Smooth muscle cell (in vitro differentiated cells): Measurements from ENCODE around the gene C11orf24. TPM values are rescaled to one million over a fixed set of nuclear protein-coding genes. Genes with fewer than 3 reads are reported as not detected.
A peak's percentile ranks its signal among the peaks of the same experiment; 100 is the strongest.

Experiments used
- DNase-seq: peaks from one replicate; lab custom pipeline; 2025; ENCODE audit not compliant: unreplicated experiment; lab: John Stamatoyannopoulos, UW
- H2AFZ ChIP-seq: fragments of 200-600 bp; sonication (generic); 2 replicates; pipeline ENCODE4 v1.6.0; 2016; ENCODE audit warnings: antibody characterized with exemption, low read depth, mild to moderate bottlenecking
- H3F3A ChIP-seq: fragments of 200-600 bp; sonication (generic); 2 replicates; pipeline ENCODE4 v1.6.0; 2017; ENCODE audit warnings: antibody characterized with exemption, low read depth
- H3K27ac ChIP-seq: fragments of 200-600 bp; sonication (generic); 2 replicates; pipeline ENCODE4 v1.5.1; 2016; ENCODE audit warnings: low read depth, mild to moderate bottlenecking
- H3K27me3 ChIP-seq: fragments of 200-600 bp; sonication (generic); 2 replicates; pipeline ENCODE4 v1.6.1; 2016; ENCODE audit warnings: low read depth, mild to moderate bottlenecking
- H3K36me3 ChIP-seq: fragments of 200-600 bp; sonication (generic); 2 replicates; pipeline ENCODE4 v1.5.1; 2016; ENCODE audit warnings: low read depth
- H3K4me1 ChIP-seq: fragments of 200-600 bp; sonication (generic); 2 replicates; pipeline ENCODE4 v1.5.1; 2016; ENCODE audit warnings: low read depth
- H3K4me2 ChIP-seq: fragments of 200-600 bp; sonication (generic); 2 replicates; pipeline ENCODE4 v1.6.0; 2016; ENCODE audit warnings: mild to moderate bottlenecking
- H3K4me3 ChIP-seq: fragments of 200-600 bp; sonication (generic); 2 replicates; pipeline ENCODE4 v1.5.1; 2016; ENCODE audit warnings: mild to moderate bottlenecking
- H3K79me2 ChIP-seq: fragments of 200-600 bp; sonication (generic); 2 replicates; pipeline ENCODE4 v1.6.0; 2016; ENCODE audit warnings: low read depth, mild to moderate bottlenecking
- H3K9ac ChIP-seq: fragments of 200-600 bp; sonication (generic); 2 replicates; pipeline ENCODE4 v1.6.0; 2016; ENCODE audit warnings: low read depth
- H3K9me3 ChIP-seq: fragments of 200-600 bp; sonication (generic); replicated peaks from 2 replicates; pipeline ENCODE4 v1.5.1; 2016; ENCODE audit warnings: low read depth
- H4K20me1 ChIP-seq: fragments of 200-600 bp; sonication (generic); 2 replicates; pipeline ENCODE4 v1.6.0; 2016; ENCODE audit warnings: low read depth
- CTCF ChIP-seq: fragments of 200-600 bp; sonication (generic); IDR thresholded peaks from 2 replicates; pipeline ENCODE4 v1.5.1; 2017; ENCODE audit warnings: borderline replicate concordance, mild to moderate bottlenecking, antibody characterized with exemption; ENCODE audit not compliant: insufficient read depth, poor library complexity, severe bottlenecking
- WGBS: methylation state at CpG from one replicate; pipeline ENCODE4 v1.1.7; 2016; ENCODE audit warnings: low lambda C conversion rate; 5-methylcytosine and 5-hydroxymethylcytosine counted together
- polyA plus RNA-seq: library from polyadenylated mRNA; unstranded; fragments of >200 nt; fragmentation: Nextera tagmentation; extraction: Ambion mirVana; gene quantifications from 2 replicates; pipeline ENCODE4 v1.2.1, GENCODE V29; 2016
- total RNA-seq: library from RNA; depleted of rRNA; stranded (reverse); fragments of >200 nt; gene quantifications from 2 replicates; pipeline ENCODE4 v1.2.3, GENCODE V29; 2014

C11orf24 gene
- total and polyA plus RNA-seq, 2 experiments from 2014 or later = 58.1 to 97.5 TPM

GRCh38 chr11:68275721-68276507 lies 4.1 kb upstream of the C11orf24 start:
- no peak overlapping the region for H3K4me2 ChIP-seq
- WGBS = 81% methylated on average over 14 of the region's 14 CpGs

GRCh38 chr11:68274306-68274705 lies 2.5 kb upstream of the C11orf24 start:
- Histone ChIP-seq H3F3A (no peaks in the 10 kb centered on the region), H3K79me2 (peaks cover 24% of the 10 kb centered on the region), H4K20me1 (peaks cover 17% of the 10 kb centered on the region), H3K4me2 (no peak overlapping the region), H3K9ac (no peak overlapping the region), H3K4me1 (peaks cover 12% of the 10 kb centered on the region), H2AFZ (no peak overlapping the region), H3K36me3 (no peaks in the 10 kb centered on the region), H3K4me3 (no peak overlapping the region), H3K27me3 (no peaks in the 10 kb centered on the region), H3K9me3 (no peaks in the 10 kb centered on the region), H3K27ac (no peak overlapping the region)
- TF ChIP-seq CTCF = no peak
- no peak for DNase-seq
- WGBS = 89% methylated on average over 1 of the region's 1 CpG

More at GRCh38 chr11:68275721-68276507, 4.1 kb upstream of the C11orf24 start:
- Histone ChIP-seq H3K9ac (no peak overlapping the region), H3K27ac (no peak overlapping the region), H2AFZ (no peak overlapping the region), H3F3A (no peaks in the 10 kb centered on the region), H3K4me3 (no peak overlapping the region), H3K79me2 (peaks cover 8% of the 10 kb centered on the region), H3K36me3 (no peaks in the 10 kb centered on the region), H3K4me1 (peaks cover under 1% of the 10 kb centered on the region), H3K9me3 (no peaks in the 10 kb centered on the region), H3K27me3 (no peaks in the 10 kb centered on the region), H4K20me1 (peaks cover under 1% of the 10 kb centered on the region)
- no peak for TF ChIP-seq CTCF
- no peak for DNase-seq

- Histone ChIP-seq H3K36me3 (no peaks in the 10 kb centered on the region), H3K9ac (no peak overlapping the region), H3K4me1 (peaks cover 12% of the 10 kb centered on the region), H3K4me3 (peak overlapping the region; percentile 94), H3K79me2 (peaks cover 35% of the 10 kb centered on the region), H3K4me2 (peak overlapping the region; percentile 93), H4K20me1 (peaks cover 28% of the 10 kb centered on the region), H3K27ac (no peak overlapping the region), H3K9me3 (no peaks in the 10 kb centered on the region), H3F3A (no peaks in the 10 kb centered on the region), H3K27me3 (no peaks in the 10 kb centered on the region), H2AFZ (no peak overlapping the region)
- no peak for DNase-seq
- TF ChIP-seq CTCF = no peak
- WGBS = 97% methylated on average over 21 of the region's 21 CpGs
Observed at GRCh38 chr11:68273026-68273738, 1.4 kb upstream of the C11orf24 start.
